Mesodermal cell (in vitro differentiated cells): Measurements from ENCODE around the gene DSG1.

ENCODE experiments used
- H3K27ac ChIP-seq: 2 replicates; pipeline ENCODE4 v1.7.0; 2013; ENCODE audit warnings: mild to moderate bottlenecking, low read depth, low read length, moderate library complexity; ENCODE audit not compliant: severe bottlenecking
- H3K36me3 ChIP-seq: 2 replicates; pipeline ENCODE4 v1.7.1; 2013; ENCODE audit warnings: mild to moderate bottlenecking, low read length, moderate library complexity; ENCODE audit not compliant: control insufficient read depth, insufficient read depth
- H3K4me1 ChIP-seq: one replicate; pipeline ENCODE4 v1.7.1; 2013; ENCODE audit warnings: mild to moderate bottlenecking, low read length; ENCODE audit not compliant: insufficient read depth, control insufficient read depth, poor library complexity, severe bottlenecking
- H3K4me3 ChIP-seq: 2 replicates; pipeline ENCODE4 v1.7.0; 2013; ENCODE audit warnings: low read length, control low read depth, mild to moderate bottlenecking; ENCODE audit not compliant: insufficient read depth, poor library complexity, severe bottlenecking; ENCODE audit errors: extremely low read depth
- H3K9me3 ChIP-seq: 2 replicates; pipeline ENCODE4 v1.7.1; 2013; ENCODE audit warnings: mild to moderate bottlenecking, low read length, moderate library complexity; ENCODE audit not compliant: control insufficient read depth
- WGBS, 2 experiments: methylation state at CpG; one replicate each; pipeline ENCODE4 v1.1.5; 2013; ENCODE audit warnings: missing lambda C conversion rate in 2 of 2; ENCODE audit not compliant: insufficient coverage in 2 of 2; 5-methylcytosine and 5-hydroxymethylcytosine counted together

Gene DSG1

GRCh38 chr18:31291688-31292087 is 26.3 kb upstream of the DSG1 start:
- H3K27ac ChIP-seq: no peak overlapping the region
- no peak overlapping the region for H3K4me3 ChIP-seq
- H3K4me1 ChIP-seq: no peaks in the 10 kb centered on the region
- peaks cover 11% of the 10 kb centered on the region for H3K9me3 ChIP-seq
- H3K36me3 ChIP-seq: no peaks in the 10 kb centered on the region

GRCh38 chr18:31294199-31294747 is 23.7 kb upstream of the DSG1 start:
- Histone ChIP-seq H3K9me3 (peaks cover 11% of the 10 kb centered on the region), H3K4me3 (no peak overlapping the region), H3K4me1 (no peaks in the 10 kb centered on the region), H3K36me3 (no peaks in the 10 kb centered on the region), H3K27ac (no peak overlapping the region)
- 87 to 95% methylated on average over 3 to 5 of the region's 5 CpGs for WGBS, 2 experiments

- no peak overlapping the region for H3K27ac ChIP-seq
- peaks cover 16% of the 10 kb centered on the region for H3K4me1 ChIP-seq
- no peaks in the 10 kb centered on the region for H3K36me3 ChIP-seq
- H3K4me3 ChIP-seq: no peak overlapping the region
- H3K9me3 ChIP-seq: peaks cover under 1% of the 10 kb centered on the region
- WGBS, 2 experiments: 100% methylated on average over 1 of the region's 2 CpGs; no CpG with 5 or more reads in 1 of the 2 experiments
Observed at GRCh38 chr18:31297248-31297647, 20.7 kb upstream of the DSG1 start.

GRCh38 chr18:31301201-31301655 is 16.7 kb upstream of the DSG1 start:
- Histone ChIP-seq H3K9me3 (no peaks in the 10 kb centered on the region), H3K4me1 (peaks cover 21% of the 10 kb centered on the region), H3K4me3 (no peak overlapping the region), H3K27ac (no peak overlapping the region), H3K36me3 (no peaks in the 10 kb centered on the region)
- 79 to 92% methylated on average over 3 of the region's 3 CpGs for WGBS, 2 experiments

DNA sequence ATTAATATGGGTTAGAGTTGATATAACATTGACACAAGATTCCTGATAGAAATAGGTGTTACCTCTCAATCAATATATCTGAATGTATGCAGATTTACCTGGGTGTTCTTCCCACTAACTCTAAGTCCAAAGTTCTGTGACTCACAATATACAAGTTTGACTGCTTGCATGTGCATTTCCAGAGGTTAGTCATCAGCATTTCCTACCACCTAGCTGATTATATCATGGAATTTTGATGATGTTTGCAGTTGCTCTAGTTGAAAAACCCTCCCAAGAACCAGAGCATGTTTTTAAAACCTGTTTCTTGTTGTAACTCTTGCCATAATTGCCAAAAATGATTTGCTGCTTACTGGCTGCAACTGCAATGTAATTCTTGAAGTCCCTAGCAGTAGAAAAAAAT is 15.0 kb upstream of the DSG1 start:
- H3K4me3 ChIP-seq: no peak overlapping the region
- H3K9me3 ChIP-seq: no peaks in the 10 kb centered on the region
- no peak overlapping the region for H3K27ac ChIP-seq
- no peaks in the 10 kb centered on the region for H3K36me3 ChIP-seq
- H3K4me1 ChIP-seq: peaks cover 21% of the 10 kb centered on the region

DNA sequence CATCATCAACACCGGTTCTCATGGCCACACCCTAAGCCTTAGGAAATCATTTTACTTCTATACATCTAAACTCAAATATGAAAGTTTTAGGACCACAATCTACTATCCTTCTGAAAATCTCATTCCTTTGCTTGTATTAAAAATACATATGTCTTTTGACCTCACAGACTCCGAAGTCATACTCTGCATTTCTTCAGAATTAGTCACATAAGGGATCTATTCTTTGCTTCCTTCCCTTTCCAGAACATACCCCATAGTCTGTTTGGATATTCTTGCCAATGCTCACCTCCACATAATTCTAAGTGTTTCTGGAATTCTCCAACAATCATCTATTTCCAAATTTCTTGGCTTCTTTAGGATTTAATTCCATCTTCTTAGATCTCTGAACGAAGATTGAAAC is 14.2 kb upstream of the DSG1 start:
- Histone ChIP-seq H3K4me3 (no peak overlapping the region), H3K4me1 (peaks cover 21% of the 10 kb centered on the region), H3K9me3 (no peaks in the 10 kb centered on the region), H3K27ac (no peak overlapping the region), H3K36me3 (no peaks in the 10 kb centered on the region)
- WGBS, 2 experiments: 89 to 93% methylated on average over 3 of the region's 3 CpGs

- H3K4me3 ChIP-seq: no peak overlapping the region
- H3K9me3 ChIP-seq: no peaks in the 10 kb centered on the region
- WGBS, 2 experiments: 80 to 100% methylated on average over 1 of the region's 2 CpGs
Observed at GRCh38 chr18:31309115-31309514, 8.8 kb upstream of the DSG1 start.

DNA sequence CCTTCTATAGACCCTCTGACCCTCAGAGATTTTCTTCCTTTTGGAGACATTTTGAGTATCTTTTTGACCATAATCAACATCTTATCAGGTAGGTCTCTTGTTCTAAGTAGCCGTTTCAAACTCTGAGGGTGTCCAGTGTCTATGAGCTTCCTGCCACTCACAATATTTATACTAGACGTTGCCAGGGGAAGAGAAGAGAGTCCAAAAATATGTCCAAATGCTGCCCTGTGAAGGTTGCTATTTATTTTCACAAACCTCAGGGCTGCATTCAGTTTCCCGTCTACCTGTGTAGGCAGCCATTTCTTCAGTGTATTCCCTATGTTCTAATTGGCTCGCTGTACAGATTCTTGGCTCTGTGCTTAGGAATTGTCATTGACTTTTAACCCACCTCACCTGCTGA is 986 bp upstream of the DSG1 start:
- H3K4me3 ChIP-seq: no peak overlapping the region
- no peaks in the 10 kb centered on the region for H3K4me1 ChIP-seq
- no peaks in the 10 kb centered on the region for H3K36me3 ChIP-seq
- WGBS, 2 experiments: 77 to 89% methylated on average over 1 to 3 of the region's 4 CpGs
- no peaks in the 10 kb centered on the region for H3K9me3 ChIP-seq
- no peak overlapping the region for H3K27ac ChIP-seq

More at GRCh38 chr18:31309115-31309514, 8.8 kb upstream of the DSG1 start:
- no peaks in the 10 kb centered on the region for H3K4me1 ChIP-seq
- H3K36me3 ChIP-seq: no peaks in the 10 kb centered on the region
- no peak overlapping the region for H3K27ac ChIP-seq

- no peak overlapping the region for H3K4me3 ChIP-seq
- no peaks in the 10 kb centered on the region for H3K36me3 ChIP-seq
- no peaks in the 10 kb centered on the region for H3K9me3 ChIP-seq
- H3K4me1 ChIP-seq: peaks cover 5% of the 10 kb centered on the region
- WGBS, 2 experiments: 63 to 83% methylated on average over 1 of the region's 2 CpGs
- H3K27ac ChIP-seq: no peak overlapping the region
Observed at GRCh38 chr18:31321719-31322118, 3.8 kb downstream of the DSG1 start.

DNA sequence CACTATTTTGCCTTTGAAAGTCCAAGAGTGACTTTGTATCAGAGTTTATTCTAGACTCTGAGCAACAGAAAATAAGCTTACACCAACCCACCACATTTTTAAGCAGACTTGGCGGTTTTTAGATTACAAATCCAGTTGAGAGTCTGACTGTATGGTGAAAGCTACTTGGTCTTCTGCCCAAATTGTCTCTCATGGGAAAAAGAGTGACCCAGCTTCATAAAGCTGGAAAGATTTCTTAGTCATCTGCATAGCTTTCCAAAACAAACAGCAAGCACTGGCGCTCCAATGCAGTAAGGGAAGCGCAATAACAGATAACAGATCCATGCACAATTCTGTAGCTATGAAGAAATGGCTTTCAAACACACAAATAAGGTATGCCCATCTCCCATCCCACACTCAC is 7.1 kb downstream of the DSG1 start:
- peaks cover 5% of the 10 kb centered on the region for H3K4me1 ChIP-seq
- no peak overlapping the region for H3K27ac ChIP-seq
- no peaks in the 10 kb centered on the region for H3K9me3 ChIP-seq
- 90% methylated on average over 2 of the region's 3 CpGs; no CpG with 5 or more reads in 1 of the 2 experiments for WGBS, 2 experiments
- no peaks in the 10 kb centered on the region for H3K36me3 ChIP-seq
- no peak overlapping the region for H3K4me3 ChIP-seq

GRCh38 chr18:31329787-31330438 is 12.0 kb downstream of the DSG1 start:
- Histone ChIP-seq H3K27ac (no peak overlapping the region), H3K36me3 (no peaks in the 10 kb centered on the region), H3K9me3 (no peaks in the 10 kb centered on the region), H3K4me3 (no peak overlapping the region), H3K4me1 (peaks cover 4% of the 10 kb centered on the region)
- WGBS, 2 experiments: 54 to 71% methylated on average over 4 of the region's 7 CpGs
